ENCODE measurements around the gene ETFB. TPM values are rescaled to one million over a fixed set of nuclear protein-coding genes. Genes with fewer than 3 reads are reported as not detected.

The ETFB gene
- total and polyA plus RNA-seq, 9 of the 15 experiments (the other 6 are each of a cell fraction or from before 2014, with no cell fraction given) = 18.1 to 143 (median 96.1) TPM

DNA sequence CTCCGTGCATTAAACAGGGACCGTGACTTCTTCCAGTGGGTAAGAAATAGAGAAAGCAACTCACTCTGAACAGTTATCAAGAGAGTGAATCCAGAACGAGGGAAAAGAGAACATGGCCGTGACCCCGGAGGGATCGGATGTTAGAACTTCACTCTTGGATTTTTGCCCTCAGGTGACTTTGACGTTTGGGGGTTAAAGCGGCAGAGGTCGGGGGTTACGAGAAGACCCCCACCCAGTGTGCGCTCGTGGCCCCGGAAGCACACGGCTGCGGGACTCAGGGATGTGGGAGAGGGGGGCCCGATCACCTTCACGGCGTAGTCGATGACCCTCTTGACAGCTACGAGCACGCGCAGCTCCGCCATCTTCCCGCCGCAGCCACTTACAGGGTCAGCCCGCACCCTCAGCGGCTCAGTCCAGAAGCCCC, at the start of gene ETFB (continued):
- TF ChIP-seq MNT (conservative IDR thresholded peaks at IDR 0.05) = peak; percentile 47 to 63; a peak in 3 of 4 replicates
- TF ChIP-seq CBX2 (IDR thresholded peaks at IDR 0.05; ENCODE audit: insufficient read depth, low read length, poor library complexity, severe bottlenecking) = no peak
- no peak for TF ChIP-seq ZNF41 (CRISPR knock-in tag; conservative IDR thresholded peaks at IDR 0.05)
- TF ChIP-seq ZNF239 (CRISPR knock-in tag; IDR thresholded peaks at IDR 0.05) = no peak
- TF ChIP-seq, protein P1, sequence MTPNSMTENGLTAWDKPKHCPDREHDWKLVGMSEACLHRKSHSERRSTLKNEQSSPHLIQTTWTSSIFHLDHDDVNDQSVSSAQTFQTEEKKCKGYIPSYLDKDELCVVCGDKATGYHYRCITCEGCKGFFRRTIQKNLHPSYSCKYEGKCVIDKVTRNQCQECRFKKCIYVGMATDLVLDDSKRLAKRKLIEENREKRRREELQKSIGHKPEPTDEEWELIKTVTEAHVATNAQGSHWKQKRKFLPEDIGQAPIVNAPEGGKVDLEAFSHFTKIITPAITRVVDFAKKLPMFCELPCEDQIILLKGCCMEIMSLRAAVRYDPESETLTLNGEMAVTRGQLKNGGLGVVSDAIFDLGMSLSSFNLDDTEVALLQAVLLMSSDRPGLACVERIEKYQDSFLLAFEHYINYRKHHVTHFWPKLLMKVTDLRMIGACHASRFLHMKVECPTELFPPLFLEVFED (CRISPR knock-in tag; conservative IDR thresholded peaks at IDR 0.05) = no peak
- no peak for TF ChIP-seq ZNF121 (CRISPR knock-in tag; conservative IDR thresholded peaks at IDR 0.05)
- no peak for TF ChIP-seq ATF3 (IDR thresholded peaks at IDR 0.05)
- TF ChIP-seq ATF3 (CRISPR knock-in tag; conservative IDR thresholded peaks at IDR 0.05) = no peak
- no peak; the same call in 1 of the 2 replicates for TF ChIP-seq FOXP1 (CRISPR knock-in tag; IDR thresholded peaks at IDR 0.05)
- TF ChIP-seq, protein P2, sequence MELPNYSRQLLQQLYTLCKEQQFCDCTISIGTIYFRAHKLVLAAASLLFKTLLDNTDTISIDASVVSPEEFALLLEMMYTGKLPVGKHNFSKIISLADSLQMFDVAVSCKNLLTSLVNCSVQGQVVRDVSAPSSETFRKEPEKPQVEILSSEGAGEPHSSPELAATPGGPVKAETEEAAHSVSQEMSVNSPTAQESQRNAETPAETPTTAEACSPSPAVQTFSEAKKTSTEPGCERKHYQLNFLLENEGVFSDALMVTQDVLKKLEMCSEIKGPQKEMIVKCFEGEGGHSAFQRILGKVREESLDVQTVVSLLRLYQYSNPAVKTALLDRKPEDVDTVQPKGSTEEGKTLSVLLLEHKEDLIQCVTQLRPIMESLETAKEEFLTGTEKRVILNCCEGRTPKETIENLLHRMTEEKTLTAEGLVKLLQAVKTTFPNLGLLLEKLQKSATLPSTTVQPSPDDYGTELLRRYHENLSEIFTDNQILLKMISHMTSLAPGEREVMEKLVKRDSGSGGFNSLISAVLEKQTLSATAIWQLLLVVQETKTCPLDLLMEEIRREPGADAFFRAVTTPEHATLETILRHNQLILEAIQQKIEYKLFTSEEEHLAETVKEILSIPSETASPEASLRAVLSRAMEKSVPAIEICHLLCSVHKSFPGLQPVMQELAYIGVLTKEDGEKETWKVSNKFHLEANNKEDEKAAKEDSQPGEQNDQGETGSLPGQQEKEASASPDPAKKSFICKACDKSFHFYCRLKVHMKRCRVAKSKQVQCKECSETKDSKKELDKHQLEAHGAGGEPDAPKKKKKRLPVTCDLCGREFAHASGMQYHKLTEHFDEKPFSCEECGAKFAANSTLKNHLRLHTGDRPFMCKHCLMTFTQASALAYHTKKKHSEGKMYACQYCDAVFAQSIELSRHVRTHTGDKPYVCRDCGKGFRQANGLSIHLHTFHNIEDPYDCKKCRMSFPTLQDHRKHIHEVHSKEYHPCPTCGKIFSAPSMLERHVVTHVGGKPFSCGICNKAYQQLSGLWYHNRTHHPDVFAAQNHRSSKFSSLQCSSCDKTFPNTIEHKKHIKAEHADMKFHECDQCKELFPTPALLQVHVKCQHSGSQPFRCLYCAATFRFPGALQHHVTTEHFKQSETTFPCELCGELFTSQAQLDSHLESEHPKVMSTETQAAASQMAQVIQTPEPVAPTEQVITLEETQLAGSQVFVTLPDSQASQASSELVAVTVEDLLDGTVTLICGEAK (IDR thresholded peaks at IDR 0.05) = peak; percentile 38; the same call in 1 of the 2 replicates
- TF ChIP-seq, protein P2 (CRISPR knock-in tag; IDR thresholded peaks at IDR 0.05) = no peak
- no peak for TF ChIP-seq USF2 (CRISPR knock-in tag; IDR thresholded peaks at IDR 0.05)
- TF ChIP-seq GABPB1 (CRISPR knock-in tag; IDR thresholded peaks at IDR 0.05) = 0 out of 2 replicates have a peak, but pooled peaks have one; percentile 62
- peak; percentile 6 for TF ChIP-seq KDM5B (IDR thresholded peaks at IDR 0.05; ENCODE audit: insufficient replicate concordance, low read depth, low read length)

All from K562 (cell line).